Right lung (tissue), 10 donors: ENCODE results near the gene PMEPA1. TPM values are rescaled to one million over a fixed set of nuclear protein-coding genes. Genes with fewer than 3 reads are reported as not detected.

ENCODE experiments used
- DNase-seq, 2 donors: peaks; one replicate each; pipeline ENCODE4 v3.0.0-alpha.2; 2013
- long read RNA-seq, 8 donors: transcript quantifications; one replicate each; lab custom pipeline, GENCODE V29; 2026
- polyA plus RNA-seq, 5 donors: library from polyadenylated mRNA; unstranded; fragments of 120-200 nt; gene quantifications; one replicate each; pipeline versions ENCODE4 v1.2.1 to v1.2.3, GENCODE V29; 2013; ENCODE audit warnings: inconsistent platforms in 1 of 5, low replicate concordance in 1 of 5; ENCODE audit not compliant: insufficient read length in 5 of 5, insufficient read depth in 1 of 5

The PMEPA1 gene, protein sequence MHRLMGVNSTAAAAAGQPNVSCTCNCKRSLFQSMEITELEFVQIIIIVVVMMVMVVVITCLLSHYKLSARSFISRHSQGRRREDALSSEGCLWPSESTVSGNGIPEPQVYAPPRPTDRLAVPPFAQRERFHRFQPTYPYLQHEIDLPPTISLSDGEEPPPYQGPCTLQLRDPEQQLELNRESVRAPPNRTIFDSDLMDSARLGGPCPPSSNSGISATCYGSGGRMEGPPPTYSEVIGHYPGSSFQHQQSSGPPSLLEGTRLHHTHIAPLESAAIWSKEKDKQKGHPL
- polyA plus RNA-seq: 10 to 100 TPM; 16.5 to 44.6 (median 25.5) TPM
- long read RNA-seq, donor 1, full-length matches to known transcripts: 17 of 17 reads
- long read RNA-seq, donor 1, partial matches to known transcripts: 0 of 17 reads
- long read RNA-seq, donor 1, other reads (novel, unspliced or antisense): 0 of 17 reads
- long read RNA-seq, donor 2, full-length matches to known transcripts: 13 of 13 reads
- long read RNA-seq, donor 2, partial matches to known transcripts: 0 of 13 reads
- long read RNA-seq, donor 2, other reads (novel, unspliced or antisense): 0 of 13 reads
- long read RNA-seq, donor 3, full-length matches to known transcripts: 20 of 20 reads
- long read RNA-seq, donor 3, partial matches to known transcripts: 0 of 20 reads
- long read RNA-seq, donor 3, other reads (novel, unspliced or antisense): 0 of 20 reads
- long read RNA-seq, donor 4, full-length matches to known transcripts: 11 of 11 reads
- long read RNA-seq, donor 4, partial matches to known transcripts: 0 of 11 reads
- long read RNA-seq, donor 4, other reads (novel, unspliced or antisense): 0 of 11 reads
- long read RNA-seq, donor 5, full-length matches to known transcripts: 18 of 18 reads
- long read RNA-seq, donor 5, partial matches to known transcripts: 0 of 18 reads
- long read RNA-seq, donor 5, other reads (novel, unspliced or antisense): 0 of 18 reads
- long read RNA-seq, donor 6, full-length matches to known transcripts: 29 of 29 reads
- long read RNA-seq, donor 6, partial matches to known transcripts: 0 of 29 reads
- long read RNA-seq, donor 6, other reads (novel, unspliced or antisense): 0 of 29 reads
- long read RNA-seq, donor 7, full-length matches to known transcripts: 22 of 22 reads
- long read RNA-seq, donor 7, partial matches to known transcripts: 0 of 22 reads
- long read RNA-seq, donor 7, other reads (novel, unspliced or antisense): 0 of 22 reads
- long read RNA-seq, donor 8, full-length matches to known transcripts: 4 of 4 reads
- long read RNA-seq, donor 8, partial matches to known transcripts: 0 of 4 reads
- long read RNA-seq, donor 8, other reads (novel, unspliced or antisense): 0 of 4 reads

DNA sequence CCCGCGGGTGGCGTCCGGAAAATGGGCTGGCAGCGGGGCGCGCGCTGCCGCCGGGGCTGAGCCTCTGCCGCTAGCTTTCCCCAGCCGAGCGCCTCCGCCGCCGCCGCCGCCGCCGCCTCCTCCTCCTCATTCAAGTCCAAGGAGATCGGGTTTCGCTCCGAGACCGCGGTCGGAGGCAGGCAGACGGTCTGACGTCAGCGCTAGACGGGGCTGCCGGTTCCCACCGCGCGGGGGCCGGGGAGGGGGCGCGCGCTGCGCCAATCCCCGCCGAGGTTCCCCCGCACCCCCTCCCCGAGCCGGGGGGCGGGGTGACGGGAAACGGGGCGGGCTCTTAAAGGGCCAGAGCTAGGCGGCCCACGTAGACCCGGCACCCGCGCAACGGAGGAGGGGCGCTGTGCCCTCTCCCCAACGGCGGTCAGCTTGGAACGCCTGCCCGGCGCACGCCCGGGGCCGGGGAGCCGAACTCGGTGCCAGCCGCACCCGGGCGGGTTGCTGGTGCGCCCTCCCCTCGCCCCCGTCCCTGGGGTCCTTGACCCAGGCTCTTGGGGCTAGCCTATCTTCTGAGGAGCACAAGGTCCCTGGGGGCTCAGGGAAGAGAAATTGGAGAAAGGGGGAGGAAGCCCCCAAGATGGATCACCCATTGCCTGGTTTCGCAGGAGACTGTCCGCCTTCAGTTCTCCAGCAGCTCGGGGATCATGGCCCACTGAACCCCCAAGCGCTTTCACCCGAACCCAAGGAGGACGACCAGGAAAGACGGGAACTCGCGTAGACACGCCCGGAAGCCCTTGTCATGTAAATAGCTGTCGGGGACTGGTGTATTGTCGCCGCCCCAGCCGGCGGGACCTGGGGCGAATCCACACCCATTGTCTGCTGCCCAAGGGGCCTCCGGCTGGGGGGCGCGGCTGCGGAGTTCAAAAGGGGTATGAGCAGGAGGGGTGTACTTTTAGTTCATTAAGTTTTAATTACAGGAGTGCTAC, at the start of gene PMEPA1:
Gene PMEPA1, minus strand, starts transcription at position 193 of the 977 bp plus-strand sequence. CDS start 433 bp downstream, outside the sequence.
- DNase-seq: peak; percentile 96 to 97

DNA sequence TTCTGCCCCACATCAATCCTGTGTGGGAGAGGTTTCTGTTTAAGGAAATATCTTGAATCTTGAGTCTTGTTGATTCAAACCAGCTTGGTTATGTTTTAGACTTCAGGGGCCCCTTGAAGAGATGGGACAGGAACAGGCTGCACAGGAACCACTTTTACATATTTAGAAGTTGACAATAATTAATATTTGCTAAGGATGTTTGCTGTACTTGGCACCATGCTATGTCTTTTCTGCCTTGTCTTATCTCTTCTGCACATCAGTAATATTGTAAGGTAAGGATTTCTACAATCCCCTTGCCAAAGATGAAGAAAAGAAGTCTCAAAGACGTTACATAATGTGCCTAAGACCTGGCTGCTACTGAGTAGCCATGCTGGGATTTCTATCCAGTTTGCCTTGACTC, 48.0 kb upstream of the PMEPA1 start:
- no peak for DNase-seq

DNA sequence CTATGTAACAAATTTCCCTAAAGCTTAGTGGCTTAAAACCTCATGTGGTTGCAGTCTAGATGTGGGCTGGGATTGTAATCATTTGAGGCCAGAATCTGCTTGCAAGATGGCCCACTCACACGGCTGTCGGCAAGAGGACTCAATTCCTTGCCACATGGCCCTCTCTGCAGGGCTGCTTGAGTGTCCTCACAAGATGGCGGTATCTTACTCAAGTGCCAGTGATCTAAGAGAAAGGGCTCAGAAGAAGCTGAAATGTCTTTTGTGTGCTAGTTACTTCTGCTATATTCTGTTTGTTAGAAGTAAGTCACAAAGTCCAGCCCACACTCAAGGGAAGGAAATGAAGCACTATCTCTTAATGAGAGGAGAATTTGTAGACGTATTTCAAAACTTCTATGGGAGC, 47.1 kb upstream of the PMEPA1 start:
- DNase-seq: no peak

DNA sequence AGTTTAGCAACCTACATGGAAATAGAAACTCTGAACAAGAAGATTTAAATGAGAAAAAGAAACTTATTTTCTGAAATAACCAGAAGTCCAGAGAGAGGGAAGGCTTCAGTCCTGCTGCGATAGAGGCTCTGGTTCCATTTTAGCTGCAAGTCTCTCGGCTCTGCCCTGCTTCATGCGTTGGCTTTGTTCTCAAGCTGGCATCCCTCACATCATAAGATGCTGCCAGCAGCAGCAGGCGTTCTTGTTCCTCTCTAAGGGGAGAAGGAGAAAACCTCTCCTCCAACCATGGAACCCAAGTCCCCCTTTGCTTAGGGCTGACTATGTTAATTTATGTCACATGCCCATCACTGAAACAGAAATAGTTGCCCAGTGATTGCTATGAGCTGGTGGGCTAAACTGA, 46.4 kb upstream of the PMEPA1 start:
- no peak for DNase-seq

DNA sequence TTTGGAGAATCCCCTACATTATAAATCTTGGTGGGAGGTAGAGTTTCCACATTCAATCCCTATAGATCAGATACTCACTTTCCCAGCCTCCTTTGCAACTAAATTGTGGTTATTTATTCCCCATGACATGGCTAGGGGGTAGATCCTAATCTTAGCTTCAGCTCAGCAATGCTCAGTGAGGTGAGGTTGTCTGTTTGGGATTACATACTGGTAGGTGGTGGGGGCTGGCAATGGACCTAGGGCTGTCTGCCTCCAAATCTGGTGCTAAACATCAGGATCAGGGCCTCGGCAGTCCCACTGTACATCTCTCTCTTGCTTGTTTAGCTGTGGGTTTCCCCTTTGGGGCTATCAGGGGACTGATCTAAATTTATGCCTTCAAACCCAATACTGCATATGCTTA, 45.8 kb upstream of the PMEPA1 start:
- no peak for DNase-seq

DNA sequence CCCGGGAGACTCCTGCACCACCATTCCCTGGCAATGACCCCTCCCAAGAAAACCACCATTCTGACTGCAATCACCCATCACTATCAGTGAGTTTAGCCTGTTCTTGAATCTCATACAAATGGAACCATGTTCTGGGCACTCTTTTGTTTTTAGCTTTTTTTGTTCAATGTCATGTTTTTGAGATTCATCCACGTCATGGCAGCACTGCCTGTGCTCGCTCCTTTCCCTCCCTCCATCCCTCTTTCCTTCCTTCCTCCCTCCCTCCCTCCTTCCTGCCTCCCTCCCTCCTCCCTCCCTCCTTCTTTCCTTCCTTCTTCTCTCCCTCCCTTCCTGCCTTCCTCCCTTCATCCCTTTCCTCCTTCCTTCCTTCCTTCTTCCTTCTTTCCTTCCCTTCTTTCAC, 44.4 kb upstream of the PMEPA1 start:
- DNase-seq: no peak

DNA sequence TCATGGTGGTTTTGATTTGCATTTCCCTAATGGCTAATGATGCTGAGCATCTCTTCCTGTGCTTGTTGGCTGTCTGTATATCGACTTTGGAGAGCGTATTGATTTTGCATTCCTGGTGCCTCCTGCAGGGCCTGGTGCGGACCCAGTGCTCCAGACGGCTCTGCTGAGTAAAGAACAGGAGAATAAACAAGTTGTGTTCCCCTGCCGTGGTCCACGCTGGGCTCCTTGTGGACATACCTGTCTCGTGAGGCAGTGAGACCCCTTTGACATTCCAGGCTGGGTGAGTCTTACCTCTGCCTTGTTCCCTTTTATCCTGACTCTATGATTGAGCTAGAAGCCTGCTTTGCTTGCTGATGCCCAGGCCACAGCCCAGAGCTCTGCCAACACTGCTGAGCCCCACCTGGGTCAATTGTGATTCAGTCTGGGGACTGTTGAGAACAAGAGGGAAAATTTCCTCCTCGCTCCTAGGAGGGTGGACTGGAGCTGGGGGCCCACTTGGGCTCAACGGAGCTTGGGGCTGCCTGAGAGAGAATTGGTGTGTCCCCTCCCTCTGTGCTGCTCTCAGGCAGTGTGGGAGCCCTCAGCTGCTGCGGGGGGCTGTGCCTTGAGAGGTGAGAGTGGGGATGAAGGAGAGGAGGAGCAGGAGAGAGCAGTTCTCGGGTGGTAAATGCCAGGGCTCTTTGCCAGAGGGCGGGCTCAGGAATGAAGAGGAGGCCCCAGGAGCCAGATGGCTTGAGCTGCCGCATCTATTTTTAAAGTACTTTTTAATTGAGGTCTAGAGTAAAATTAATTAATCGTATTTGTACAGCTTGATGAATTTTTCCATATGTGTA, 43.7 kb upstream of the PMEPA1 start:
- DNase-seq: no peak

DNA sequence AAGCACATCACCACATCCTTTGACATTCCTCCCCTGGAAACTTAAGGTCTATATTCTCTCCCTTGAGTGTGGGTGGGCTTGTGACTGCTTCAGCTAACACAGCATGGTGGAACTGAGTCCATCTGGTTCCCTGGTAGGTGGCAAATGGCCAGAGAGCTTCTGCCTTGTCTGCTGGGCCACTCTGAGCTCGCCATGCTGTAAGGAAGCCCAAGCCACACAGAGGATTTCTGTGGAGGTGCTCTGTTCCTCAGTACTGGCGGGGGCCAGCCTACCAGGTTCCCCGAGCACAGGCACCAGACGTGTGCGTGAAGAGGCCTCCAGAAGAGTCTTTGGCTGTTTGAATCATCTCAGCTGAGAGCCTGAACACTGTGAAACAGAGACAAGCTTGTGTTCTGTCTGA, 41.6 kb upstream of the PMEPA1 start:
- DNase-seq: no peak

DNA sequence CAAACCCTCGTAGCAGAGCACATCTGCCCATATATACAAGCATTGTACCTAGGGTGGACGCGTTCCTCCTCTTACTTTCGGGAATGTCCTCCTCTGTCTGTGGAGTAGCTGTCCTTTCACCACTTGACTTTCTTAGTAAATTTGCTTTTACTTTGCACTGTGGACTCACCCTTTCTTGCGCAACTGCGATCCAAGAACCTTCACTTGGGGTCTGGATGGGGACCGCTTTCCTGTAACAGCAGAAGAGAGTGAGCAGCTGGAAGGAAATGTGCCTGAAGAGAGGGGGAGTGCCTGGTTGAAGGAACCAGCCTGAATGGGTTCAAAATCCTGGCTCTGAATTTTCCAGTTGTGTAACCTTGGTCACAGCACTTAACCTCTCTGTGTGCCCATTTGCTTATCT, 40.1 kb upstream of the PMEPA1 start:
- no peak for DNase-seq

DNA sequence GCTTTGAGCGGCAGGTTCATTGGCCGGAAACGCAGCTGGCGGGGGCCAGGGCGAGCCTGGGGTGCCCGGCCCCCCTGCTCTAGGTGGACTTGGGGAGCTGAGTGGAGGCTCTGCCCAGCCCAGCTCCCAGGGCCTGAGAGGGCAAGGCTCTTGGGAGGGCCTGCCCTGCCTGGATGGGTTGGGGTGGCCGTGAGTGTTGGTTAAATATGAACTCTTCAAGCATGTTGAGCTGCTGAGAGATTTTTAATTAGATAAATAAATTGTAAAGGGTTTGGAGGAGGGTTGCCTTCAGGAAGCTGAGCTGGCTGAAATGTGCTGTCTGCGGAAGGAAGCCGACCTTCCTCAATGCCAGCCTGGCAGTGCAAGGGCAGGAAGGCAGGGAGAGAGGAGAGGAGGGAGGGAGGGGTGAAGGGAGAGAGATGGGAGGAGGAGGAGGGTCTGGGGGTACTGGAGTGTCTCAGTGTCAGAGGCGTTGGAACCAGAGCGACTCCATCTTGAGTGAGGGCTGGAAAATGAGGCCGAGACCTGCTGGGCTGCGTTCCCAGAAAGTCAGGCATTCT, 39.4 kb upstream of the PMEPA1 start:
- peak in 1 of 2 donors; percentile 45 for DNase-seq

DNA sequence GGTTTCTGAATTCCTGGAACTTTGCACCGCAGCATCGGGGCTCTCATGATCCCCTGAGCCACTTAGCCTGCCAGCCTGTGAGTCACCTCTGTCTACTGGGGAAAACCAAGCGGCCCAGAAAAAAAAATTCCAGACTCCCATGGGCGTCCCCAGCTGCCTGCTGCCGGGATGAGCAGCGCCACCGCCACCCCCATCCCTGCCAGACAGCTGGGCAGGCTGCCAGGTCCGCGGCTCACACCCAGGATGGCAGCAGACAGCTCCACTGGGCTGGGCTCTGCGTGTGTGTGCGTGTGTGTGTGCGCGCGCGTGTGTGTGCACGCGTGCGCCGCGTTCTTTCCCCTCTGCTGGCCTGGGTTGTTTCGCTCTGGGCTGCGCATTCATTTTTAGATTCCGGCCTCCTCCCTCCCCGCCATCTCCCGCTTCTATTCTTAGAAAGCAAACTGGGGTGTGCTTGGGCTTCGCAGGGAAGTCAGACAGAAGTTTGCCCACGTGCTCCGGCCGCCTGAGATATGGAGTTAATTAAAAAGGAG, 38.9 kb upstream of the PMEPA1 start:
- DNase-seq: peak in 1 of 2 donors; percentile 60

DNA sequence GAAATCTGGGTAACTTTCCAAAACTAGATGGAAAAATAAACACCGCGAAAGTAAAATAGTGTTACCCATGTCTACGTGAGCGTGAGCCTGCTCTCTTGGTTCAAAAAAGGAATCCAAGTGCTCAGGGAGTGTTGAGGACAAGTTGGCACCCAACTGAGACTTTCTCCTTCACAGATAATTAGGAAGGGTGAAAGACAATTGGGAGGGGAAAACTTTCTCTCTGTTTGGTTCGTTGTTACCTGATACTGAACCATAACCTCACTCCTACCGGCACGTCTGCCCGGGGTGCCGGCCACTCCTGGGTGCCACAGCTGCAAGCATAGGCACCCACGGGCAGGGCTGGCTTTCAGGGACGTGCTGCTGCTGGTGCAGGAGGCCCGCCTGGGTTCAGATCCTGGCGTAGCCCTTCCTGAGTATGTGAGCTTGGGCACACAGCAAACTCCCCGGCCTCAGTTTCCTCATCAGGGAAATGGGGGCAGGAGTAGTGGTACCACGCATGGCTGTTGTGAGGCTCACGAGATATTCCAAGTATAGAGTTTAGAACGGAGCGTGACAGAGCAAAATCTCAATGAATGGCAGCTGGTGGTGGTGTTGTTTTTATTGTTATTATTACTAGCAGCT, 38.2 kb upstream of the PMEPA1 start:
- no peak for DNase-seq

DNA sequence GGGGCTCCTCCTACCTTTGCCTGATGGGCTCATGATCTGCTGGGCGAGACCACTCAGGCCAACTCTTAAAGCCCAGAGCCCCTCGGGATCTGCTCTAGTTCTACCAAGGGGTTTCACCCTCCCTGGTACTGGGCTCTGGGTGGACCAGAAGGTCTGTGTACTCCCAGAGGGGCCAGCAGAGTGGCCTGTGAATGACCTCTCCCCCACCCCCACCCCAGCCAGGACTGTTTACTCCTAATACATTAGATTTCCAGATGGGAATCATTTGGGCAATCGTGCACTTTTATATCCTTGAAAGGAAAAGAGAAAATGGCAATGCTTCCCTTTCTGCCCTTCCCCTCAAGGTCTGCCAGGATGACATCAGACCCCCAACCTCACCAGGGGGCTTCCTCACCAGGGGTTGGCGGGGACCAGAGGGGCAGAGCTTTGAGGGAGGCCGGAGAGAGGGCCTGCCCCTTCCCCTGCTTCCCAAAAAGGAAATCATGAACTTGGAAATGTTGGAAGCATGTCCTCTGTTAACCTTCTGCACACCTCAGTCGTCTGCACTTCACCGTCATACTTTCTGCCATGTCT, 37.1 kb upstream of the PMEPA1 start:
- no peak for DNase-seq

DNA sequence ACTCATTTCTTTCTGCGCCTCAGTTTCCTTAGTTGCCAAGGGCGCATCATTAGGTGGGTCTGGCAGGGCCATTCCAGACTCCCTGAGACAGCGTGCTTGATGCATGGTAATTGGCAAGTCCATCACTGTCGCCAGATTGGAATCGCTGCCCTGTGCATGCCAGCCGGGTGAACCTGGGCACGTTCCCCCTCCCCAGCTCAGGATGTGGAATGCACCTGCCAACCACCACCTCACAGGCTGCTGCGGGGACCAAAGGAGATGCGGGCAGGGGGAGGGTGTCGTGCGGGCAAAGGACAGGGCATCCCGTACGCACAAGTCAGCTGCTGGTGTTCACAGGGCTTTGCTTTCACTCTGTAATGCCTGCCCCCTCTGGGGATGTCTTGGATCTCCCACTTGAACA, 36.4 kb upstream of the PMEPA1 start:
- DNase-seq: no peak

DNA sequence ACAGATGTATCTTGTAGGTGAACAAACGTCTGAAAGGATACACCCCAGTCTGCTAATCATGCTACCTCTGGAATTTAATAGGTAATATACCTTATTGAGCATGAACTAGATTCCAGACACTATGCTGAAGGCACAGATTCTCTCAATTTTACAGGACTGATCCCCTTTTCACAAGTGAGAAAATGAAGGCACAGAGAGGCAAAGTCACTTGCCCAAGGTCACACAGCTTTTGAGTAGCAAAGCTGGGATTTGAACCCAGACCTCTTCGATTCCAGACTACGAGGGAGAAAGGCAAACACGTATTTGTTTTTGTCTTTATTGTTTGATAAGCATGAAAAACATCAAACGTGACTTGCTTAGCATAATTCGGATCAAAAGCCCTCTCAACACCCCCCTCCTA, 34.4 kb upstream of the PMEPA1 start:
- no peak for DNase-seq

DNA sequence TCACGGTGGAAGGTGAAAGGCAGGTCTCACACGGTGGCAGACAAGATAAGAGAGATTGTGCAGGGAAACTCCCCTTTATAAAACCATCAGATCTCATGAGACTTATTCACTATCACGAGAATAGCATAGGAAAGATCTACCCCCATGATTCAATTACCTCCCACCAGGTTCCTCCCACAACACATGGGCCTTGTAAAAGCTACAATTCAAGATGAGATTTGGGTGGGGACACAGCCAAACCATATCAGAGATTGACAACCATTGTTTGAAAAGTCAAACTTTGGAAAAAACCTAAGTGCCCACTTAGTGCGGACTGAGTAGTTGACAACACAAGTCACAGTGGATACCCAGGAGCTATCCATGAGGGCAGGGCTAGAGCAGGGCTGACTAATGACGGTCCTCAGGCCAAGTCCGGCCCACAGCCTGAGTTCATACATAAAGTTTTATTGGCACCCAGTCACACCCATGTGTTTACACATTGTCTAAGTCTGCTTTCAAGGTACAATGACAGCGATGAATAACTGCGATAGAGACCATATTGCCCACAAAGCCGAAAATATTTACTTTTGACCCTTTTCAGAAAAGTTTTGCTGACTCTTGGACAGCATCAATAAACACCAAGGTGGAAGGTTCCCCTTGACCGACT, 33.8 kb upstream of the PMEPA1 start:
- DNase-seq: no peak

DNA sequence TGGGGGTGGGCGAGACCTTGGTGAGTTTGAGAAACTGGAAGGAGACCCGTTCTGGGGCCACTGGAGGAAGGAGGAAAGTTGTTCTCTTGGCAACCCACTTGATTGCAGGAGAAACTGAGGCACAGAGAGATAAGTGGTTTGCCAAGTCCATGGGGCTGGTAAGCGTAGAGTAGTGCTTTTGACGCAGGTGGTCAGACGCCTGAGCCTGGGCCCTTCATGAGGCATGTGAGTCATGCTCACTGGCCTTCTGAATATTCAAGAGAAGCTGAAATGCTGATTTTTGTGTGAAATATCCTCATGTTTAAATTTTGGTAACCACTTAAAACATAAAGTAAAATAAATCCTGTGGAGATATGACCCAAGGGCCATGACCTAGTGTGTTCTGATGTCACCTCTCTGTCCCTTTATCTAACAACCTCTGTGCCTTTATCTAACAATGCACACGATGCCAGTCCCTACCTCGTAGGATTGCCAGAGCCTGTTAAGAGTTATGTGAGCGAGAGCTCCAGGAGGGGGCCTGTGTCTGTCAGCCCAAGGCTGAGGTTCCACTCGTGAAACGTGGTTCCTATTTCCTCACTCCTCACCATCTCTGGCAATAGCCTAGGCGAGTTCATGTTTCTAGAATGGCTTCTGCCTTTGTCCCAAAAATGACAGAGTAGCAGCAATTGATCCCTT, 32.8 kb upstream of the PMEPA1 start:
- DNase-seq: no peak
